ENCODE measurements around the gene OTUD6A. TPM values are rescaled to one million over a fixed set of nuclear protein-coding genes. Genes with fewer than 3 reads are reported as not detected.
"Not testable (repeated sequence)": the region's sequence is repeated elsewhere in the genome, so short reads cannot be mapped to it uniquely, and the experiment has no call there.

The OTUD6A gene
- polyA plus RNA-seq, 1 donor from 2014 or later = not detected

- Mint-ChIP-seq H3K27me3 (no peaks in the 10 kb centered on the region), H3K9me3 (no peaks in the 10 kb centered on the region), H3K27ac (no peak overlapping the region), H3K4me1 (no peaks in the 10 kb centered on the region), H3K36me3 (no peaks in the 10 kb centered on the region), H3K4me3 (no peak overlapping the region)
Observed at GRCh38 chrX:70084592-70085240, 22.5 kb downstream of the OTUD6A start.

- Mint-ChIP-seq H3K36me3 (no peaks in the 10 kb centered on the region), H3K4me3 (no peak overlapping the region), H3K27me3 (peaks cover 3% of the 10 kb centered on the region), H3K27ac (no peak overlapping the region), H3K9me3 (no peaks in the 10 kb centered on the region), H3K4me1 (no peaks in the 10 kb centered on the region)
Observed at GRCh38 chrX:70087857-70088630, 25.8 kb downstream of the OTUD6A start.

GRCh38 chrX:70088751-70089150 lies 26.5 kb downstream of the OTUD6A start:
- Mint-ChIP-seq H3K27ac (peak overlapping the region in 1 of 3 donors; percentile 32), H3K27me3 (peaks cover 3% of the 10 kb centered on the region), H3K36me3 (no peaks in the 10 kb centered on the region), H3K4me3 (peak overlapping the region in 1 of 4 donors; percentile 5), H3K9me3 (no peaks in the 10 kb centered on the region), H3K4me1 (no peaks in the 10 kb centered on the region)

DNA sequence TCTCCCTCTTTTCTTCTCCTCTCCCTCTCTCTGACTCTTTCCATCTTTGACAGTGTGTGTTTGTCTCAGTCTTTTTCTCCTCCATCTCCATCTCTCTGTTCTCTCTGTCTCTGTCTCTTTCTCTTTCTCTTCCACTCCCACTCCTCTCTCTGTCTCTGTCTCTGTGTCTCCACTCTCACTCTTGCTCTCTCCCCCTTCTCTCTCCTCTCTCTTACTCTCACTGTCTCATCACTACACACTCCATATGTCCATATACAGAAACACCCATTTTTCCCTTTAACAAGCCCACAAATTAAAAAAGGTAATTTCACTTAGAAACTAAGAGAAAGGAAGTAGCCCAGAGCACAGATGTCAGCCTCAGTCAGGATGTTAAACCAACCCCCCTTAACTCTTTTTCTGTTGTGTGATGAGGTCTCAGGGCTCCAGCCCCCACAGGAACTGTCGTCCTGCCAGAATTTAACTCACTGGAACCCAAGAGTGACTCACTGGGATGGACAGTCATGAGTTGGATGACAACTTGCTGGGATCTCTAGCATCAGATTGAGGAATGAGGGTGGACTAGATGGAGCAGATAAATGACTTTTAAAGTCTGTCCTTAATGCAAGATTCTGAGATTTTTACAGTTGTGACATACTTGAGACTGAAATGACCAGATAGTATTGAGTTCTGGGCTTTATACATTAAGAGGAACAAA lies 27.5 kb downstream of the OTUD6A start:
- no peaks in the 10 kb centered on the region for H3K36me3 Mint-ChIP-seq
- no peaks in the 10 kb centered on the region for H3K9me3 Mint-ChIP-seq
- H3K4me3 Mint-ChIP-seq = no peak overlapping the region
- no peak overlapping the region for H3K27ac Mint-ChIP-seq
- peaks cover 3% of the 10 kb centered on the region for H3K27me3 Mint-ChIP-seq
- H3K4me1 Mint-ChIP-seq = no peaks in the 10 kb centered on the region

GRCh38 chrX:70092247-70092646 lies 30.0 kb downstream of the OTUD6A start:
- H3K4me3 Mint-ChIP-seq = no peak overlapping the region
- H3K9me3 Mint-ChIP-seq = no peaks in the 10 kb centered on the region
- no peaks in the 10 kb centered on the region for H3K4me1 Mint-ChIP-seq
- no peak overlapping the region for H3K27ac Mint-ChIP-seq
- no peaks in the 10 kb centered on the region for H3K36me3 Mint-ChIP-seq
- H3K27me3 Mint-ChIP-seq = peaks cover 3% of the 10 kb centered on the region

DNA sequence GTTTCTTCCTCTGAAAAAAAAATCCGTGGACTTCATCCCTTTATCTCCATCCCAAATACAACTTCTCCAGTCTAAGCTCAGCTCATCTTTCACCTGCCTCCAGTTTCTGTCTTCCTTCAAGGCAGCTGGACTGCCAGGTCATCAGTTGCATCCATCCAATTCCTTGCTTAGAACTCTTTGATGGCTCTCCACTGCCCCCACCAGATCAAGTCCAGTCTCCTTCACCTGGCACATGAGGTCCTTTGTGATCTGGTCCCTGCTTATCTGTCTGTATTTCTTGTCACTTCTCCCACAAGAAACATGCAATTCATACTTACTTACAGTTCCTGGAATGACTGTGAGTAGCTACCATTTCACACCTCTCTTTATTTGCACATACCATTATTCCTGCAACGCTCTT lies 33.8 kb downstream of the OTUD6A start:
- H3K36me3 Mint-ChIP-seq = no peaks in the 10 kb centered on the region
- H3K9me3 Mint-ChIP-seq = peaks cover 0 to 2% (median 0%) of the 10 kb centered on the region in 3 donors
- H3K4me3 Mint-ChIP-seq = no peak overlapping the region
- H3K4me1 Mint-ChIP-seq = no peaks in the 10 kb centered on the region
- H3K27me3 Mint-ChIP-seq = peaks cover 12% of the 10 kb centered on the region
- no peak overlapping the region for H3K27ac Mint-ChIP-seq

DNA sequence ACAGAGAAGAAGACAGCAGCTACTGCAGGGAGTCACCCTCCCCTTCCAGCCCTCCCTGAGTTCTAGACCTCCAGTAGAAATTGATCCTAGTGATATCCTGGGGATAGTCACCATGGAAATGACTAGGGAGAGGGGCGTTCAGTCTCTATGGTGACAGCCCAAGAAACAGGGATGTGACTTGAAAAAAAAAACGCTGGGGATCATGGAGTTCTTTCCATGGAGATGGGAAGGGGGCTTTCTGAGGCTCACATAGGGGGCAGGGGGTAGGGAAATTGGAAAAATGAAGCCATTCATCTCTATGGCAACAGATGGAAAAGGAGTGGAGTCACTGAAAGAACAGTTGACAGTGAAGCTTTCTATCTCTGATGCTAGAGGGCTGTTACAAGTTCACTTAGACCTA lies 43.0 kb downstream of the OTUD6A start:
- Mint-ChIP-seq H3K4me1 (no peaks in the 10 kb centered on the region), H3K27me3 (no peaks in the 10 kb centered on the region), H3K9me3 (no peaks in the 10 kb centered on the region), H3K36me3 (no peaks in the 10 kb centered on the region), H3K27ac (peak overlapping the region in 1 of 3 donors; percentile 35), H3K4me3 (no peak overlapping the region)

DNA sequence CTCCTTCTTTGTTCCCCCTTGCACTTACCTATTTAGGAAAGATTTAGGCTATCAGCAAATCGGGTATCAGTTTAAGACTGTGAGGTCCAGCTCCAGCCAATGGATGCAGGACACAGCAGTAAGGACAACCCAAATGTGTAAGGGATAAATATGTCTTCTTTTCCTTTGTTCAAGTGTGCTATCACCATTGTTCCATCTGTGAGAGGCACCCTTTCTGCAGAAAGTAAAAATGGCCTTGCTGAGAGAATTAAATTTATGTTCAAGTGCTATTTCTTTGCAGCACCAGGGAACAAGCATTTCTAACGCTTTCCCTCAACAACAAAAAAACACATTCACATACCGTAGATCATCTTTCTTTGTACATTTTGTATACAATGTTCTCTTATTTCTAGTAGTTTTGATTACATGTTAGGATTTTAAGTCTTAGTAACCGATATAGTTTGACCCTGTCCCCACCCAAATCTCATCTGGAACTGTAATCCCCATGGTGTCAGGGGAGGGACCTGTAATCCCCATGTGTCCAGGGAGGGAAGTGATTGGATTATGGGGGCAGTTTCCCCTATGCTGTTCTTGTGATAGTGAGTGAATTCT lies 49.3 kb downstream of the OTUD6A start:
- H3K9me3 Mint-ChIP-seq = peaks cover 1 to 14% (median 8%) of the 10 kb centered on the region in 3 donors

More for the DNA sequence above, 49.3 kb downstream of the OTUD6A start:
- not testable (repeated sequence) for H3K27me3 Mint-ChIP-seq, H3K36me3 Mint-ChIP-seq, H3K27ac Mint-ChIP-seq, H3K4me1 Mint-ChIP-seq, H3K4me3 Mint-ChIP-seq

Other genes starting within 250 kb of the OTUD6A start
- gene AWAT2, start 12.5 kb upstream of the OTUD6A start, polyA plus RNA-seq = not detected
- gene IGBP1, start 71.0 kb downstream of the OTUD6A start, polyA plus RNA-seq = 47.5 TPM
- not detected for gene DGAT2L6, start 115.0 kb downstream of the OTUD6A start, polyA plus RNA-seq
- gene AWAT1, start 172.2 kb downstream of the OTUD6A start, polyA plus RNA-seq = not detected
- not detected for gene P2RY4, start 197.7 kb downstream of the OTUD6A start, polyA plus RNA-seq
- not detected for gene ARR3, start 205.9 kb downstream of the OTUD6A start, polyA plus RNA-seq
- gene RAB41, start 219.7 kb downstream of the OTUD6A start, polyA plus RNA-seq = not detected
- 24.0 TPM for gene PDZD11, start 227.5 kb downstream of the OTUD6A start, polyA plus RNA-seq
- not detected for gene KIF4A, start 227.6 kb downstream of the OTUD6A start, polyA plus RNA-seq